G401 (cell line): ENCODE results near the gene KIF12. TPM values are rescaled to one million over a fixed set of nuclear protein-coding genes. Genes with fewer than 3 reads are reported as not detected.
"Not testable (repeated sequence)": the region's sequence is repeated elsewhere in the genome, so short reads cannot be mapped to it uniquely, and the experiment has no call there.

Experiments used
- DNase-seq: peaks from one replicate; pipeline ENCODE4 v3.0.0-alpha.2; 2015; ENCODE audit warnings: low spot score
- in situ Hi-C: cut with HindIII; loops from 2 replicates; pipeline ENCODE4 v1.10.0; 2016; ENCODE audit warnings: low sequenced_read_pairs, mixed read lengths
- total RNA-seq: library from RNA; depleted of rRNA; stranded (reverse); fragments of >200 nt; shearing (Covaris generic); gene quantifications from 2 replicates; pipeline ENCODE4 v1.2.3, GENCODE V29; 2014

KIF12 gene
- total RNA-seq, 1 experiment from 2014 or later, result 0.27 TPM

- in situ Hi-C loops, result no loop called here
Observed at GRCh38 chr9:114089206-114089840, 9.8 kb downstream of the KIF12 start.

GRCh38 chr9:114088571-114089170 lies 10.4 kb downstream of the KIF12 start:
- in situ Hi-C loops, result no loop called here
- DNase-seq, result no peak

More at GRCh38 chr9:114089206-114089840, 9.8 kb downstream of the KIF12 start:
- DNase-seq, result no peak

- in situ Hi-C loops, result no loop called here
- no peak for DNase-seq
Observed at GRCh38 chr9:114087721-114088120, 11.4 kb downstream of the KIF12 start.

- in situ Hi-C loops, result no loop called here
- no peak for DNase-seq
Observed at GRCh38 chr9:114086607-114087006, 12.5 kb downstream of the KIF12 start.

GRCh38 chr9:114086009-114086408 lies 13.1 kb downstream of the KIF12 start:
- DNase-seq, result no peak
- in situ Hi-C loops, result no loop called here

- in situ Hi-C loops, result no loop called here
- no peak for DNase-seq
Observed at GRCh38 chr9:114085387-114085789, 13.7 kb downstream of the KIF12 start.

GRCh38 chr9:114084282-114085073 lies 14.6 kb downstream of the KIF12 start:
- in situ Hi-C loops, result no loop called here
- no peak for DNase-seq

GRCh38 chr9:114083666-114084065 lies 15.4 kb downstream of the KIF12 start:
- in situ Hi-C loops, result no loop called here

GRCh38 chr9:114082763-114083412 lies 16.2 kb downstream of the KIF12 start:
- in situ Hi-C loops, DNase-seq: not testable (repeated sequence)

More at GRCh38 chr9:114083666-114084065, 15.4 kb downstream of the KIF12 start:
- no peak for DNase-seq

GRCh38 chr9:114082017-114082762 lies 16.9 kb downstream of the KIF12 start:
- in situ Hi-C loops, result no loop called here
- peak; percentile 95 for DNase-seq

GRCh38 chr9:114081441-114082016 lies 17.6 kb downstream of the KIF12 start:
- no peak for DNase-seq
- in situ Hi-C loops, result no loop called here

- no peak for DNase-seq
- in situ Hi-C loops, result no loop called here
Observed at GRCh38 chr9:114080773-114081440, 18.2 kb downstream of the KIF12 start.

- in situ Hi-C loops, result no loop called here
- DNase-seq, result no peak
Observed at GRCh38 chr9:114080195-114080772, 18.8 kb downstream of the KIF12 start.

GRCh38 chr9:114078781-114079156 lies 20.3 kb downstream of the KIF12 start:
- in situ Hi-C loops, result no loop called here
- DNase-seq, result no peak

GRCh38 chr9:114078021-114078780 lies 20.9 kb downstream of the KIF12 start, which contains the start of gene AMBP:
TSS of gene AMBP (minus strand) at chr9:114078300. CDS start at chr9:114078209, 91 bp downstream.
- in situ Hi-C loops, result no loop called here
- no peak for DNase-seq

- DNase-seq, result no peak
- in situ Hi-C loops, result no loop called here
Observed at GRCh38 chr9:114077162-114077837, 21.8 kb downstream of the KIF12 start.
